B cell (primary cell): Measurements from ENCODE around the gene PPP1R27.

Source experiments
- CTCF ChIP-seq: fragments of 200-600 bp; IDR thresholded peaks from one replicate; pipeline ENCODE4 v1.8.0; 2022; ENCODE audit warnings: antibody characterized with exemption, mild to moderate bottlenecking
- EZH2 ChIP-seq: IDR thresholded peaks from 2 replicates; pipeline ENCODE4 v1.6.1; 2012; ENCODE audit warnings: borderline replicate concordance, low read depth, mild to moderate bottlenecking, moderate library complexity, low read length; ENCODE audit not compliant: insufficient read depth, poor library complexity, severe bottlenecking

GRCh38 chr17:81802048-81802758 is 32.6 kb downstream of the PPP1R27 start:
- no peak for TF ChIP-seq CTCF
- no peak for TF ChIP-seq EZH2
